Measurements from ENCODE around the gene DDX19B.
"Not testable (repeated sequence)": the region's sequence is repeated elsewhere in the genome, so short reads cannot be mapped to it uniquely, and the experiment has no call there.

Gene DDX19B

GRCh38 chr16:70298988-70299938, at the start of gene DDX19B:
Gene DDX19B, plus strand, starts transcription at chr16:70299186. Its CDS starts 112 bp downstream, at chr16:70299298.
- DNase-seq = peak; percentile 90

- not testable (repeated sequence) for DNase-seq
Measured at GRCh38 chr16:70249697-70250096, 49.3 kb upstream of the DDX19B start.

GRCh38 chr16:70250748-70251628, 48.0 kb upstream of the DDX19B start:
- peak; percentile 65 for DNase-seq

GRCh38 chr16:70251629-70252354, 47.2 kb upstream of the DDX19B start, which contains the start of gene EXOSC6:
Gene EXOSC6, minus strand, starts transcription at chr16:70251940. Its CDS starts 40 bp downstream, at chr16:70251900.
- peak; percentile 95 for DNase-seq

GRCh38 chr16:70252355-70252988, 46.5 kb upstream of the DDX19B start:
- DNase-seq = no peak

GRCh38 chr16:70253291-70254106, 45.5 kb upstream of the DDX19B start:
- no peak for DNase-seq

GRCh38 chr16:70254180-70254964, 44.6 kb upstream of the DDX19B start:
- DNase-seq = no peak

GRCh38 chr16:70254965-70255286, 44.1 kb upstream of the DDX19B start:
- no peak for DNase-seq

- no peak for DNase-seq
Measured at GRCh38 chr16:70255574-70255973, 43.4 kb upstream of the DDX19B start.

GRCh38 chr16:70257391-70257790, 41.6 kb upstream of the DDX19B start:
- no peak for DNase-seq

- DNase-seq = no peak
Measured at GRCh38 chr16:70258065-70258464, 40.9 kb upstream of the DDX19B start.

- DNase-seq = no peak
Measured at GRCh38 chr16:70258946-70259345, 40.0 kb upstream of the DDX19B start.

- DNase-seq = not testable (repeated sequence)
Measured at GRCh38 chr16:70259903-70260302, 39.1 kb upstream of the DDX19B start.

- DNase-seq = no peak
Measured at GRCh38 chr16:70267516-70267915, 31.5 kb upstream of the DDX19B start.

GRCh38 chr16:70267922-70268321, 31.1 kb upstream of the DDX19B start:
- DNase-seq = not testable (repeated sequence)

GRCh38 chr16:70269471-70269870, 29.5 kb upstream of the DDX19B start:
- DNase-seq = no peak

- DNase-seq = no peak
Measured at GRCh38 chr16:70270176-70270575, 28.8 kb upstream of the DDX19B start.

GRCh38 chr16:70271696-70272095, 27.3 kb upstream of the DDX19B start:
- no peak for DNase-seq

GRCh38 chr16:70276392-70276791, 22.6 kb upstream of the DDX19B start:
- no peak for DNase-seq

- not testable (repeated sequence) for DNase-seq
Measured at GRCh38 chr16:70287304-70287971, 11.5 kb upstream of the DDX19B start.
